GM03348 (cell line): ENCODE data around the gene MELTF.

Source experiments
- DNase-seq: peaks from one replicate; pipeline ENCODE4 v3.0.0; 2012; ENCODE audit warnings: low spot score

MELTF gene

DNA sequence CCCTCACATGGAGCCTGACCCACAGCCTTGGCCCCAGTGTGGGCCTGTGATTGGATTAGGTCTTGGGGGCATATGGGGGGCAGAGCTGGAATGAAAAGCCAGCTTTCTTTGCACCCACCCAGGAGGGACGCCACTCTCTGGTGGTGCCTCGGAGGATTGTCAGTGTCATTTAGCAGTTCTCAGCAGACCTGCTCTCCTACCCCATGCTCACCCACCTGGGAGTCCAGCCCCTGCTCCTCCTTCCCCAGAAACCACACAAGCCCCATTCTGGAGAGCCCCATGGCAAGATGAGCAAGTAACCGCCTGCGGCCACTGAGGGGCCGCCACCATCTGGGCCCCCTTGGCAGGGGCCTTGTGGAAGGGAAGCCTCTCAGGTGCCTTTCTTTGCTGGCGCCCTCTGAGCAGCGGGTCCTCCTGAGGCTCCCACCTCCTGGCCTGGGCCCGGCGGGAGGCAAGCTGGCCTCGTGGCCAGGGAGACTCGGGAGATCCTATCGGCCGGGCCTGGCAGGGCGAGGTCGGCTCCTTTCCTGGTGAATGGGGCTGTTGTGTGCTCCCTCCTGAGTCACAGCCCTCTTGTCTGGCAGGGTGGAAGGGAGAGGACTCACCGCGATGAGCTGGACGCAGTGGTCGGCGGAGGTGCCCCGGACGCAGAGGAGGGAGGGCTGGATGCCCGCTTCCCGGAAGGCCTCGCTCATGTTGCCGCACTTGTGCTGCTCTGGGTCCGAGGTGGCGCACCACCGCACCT, 2.3 kb downstream of the MELTF start:
- peak; percentile 8 for DNase-seq

DNA sequence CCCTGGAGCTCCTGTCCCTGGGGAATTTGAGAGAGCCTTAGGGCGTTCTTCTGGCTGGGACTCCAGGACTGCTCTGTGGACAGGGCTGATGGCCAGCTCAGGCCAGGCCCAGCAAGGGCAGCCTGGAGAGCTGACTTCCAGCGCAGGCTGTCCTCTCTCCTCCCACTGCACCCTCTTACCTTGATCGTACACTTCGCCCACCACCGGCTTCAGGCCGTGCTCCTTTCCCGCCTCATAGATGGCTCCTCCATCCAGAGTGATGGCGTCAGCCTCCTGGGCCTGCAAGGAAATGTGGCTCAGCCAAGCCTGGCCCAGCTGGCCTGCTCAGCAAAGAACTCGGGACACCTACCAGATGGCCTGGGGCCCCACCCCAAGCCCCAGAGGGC, 3.1 kb downstream of the MELTF start:
- DNase-seq, result peak; percentile 22

DNA sequence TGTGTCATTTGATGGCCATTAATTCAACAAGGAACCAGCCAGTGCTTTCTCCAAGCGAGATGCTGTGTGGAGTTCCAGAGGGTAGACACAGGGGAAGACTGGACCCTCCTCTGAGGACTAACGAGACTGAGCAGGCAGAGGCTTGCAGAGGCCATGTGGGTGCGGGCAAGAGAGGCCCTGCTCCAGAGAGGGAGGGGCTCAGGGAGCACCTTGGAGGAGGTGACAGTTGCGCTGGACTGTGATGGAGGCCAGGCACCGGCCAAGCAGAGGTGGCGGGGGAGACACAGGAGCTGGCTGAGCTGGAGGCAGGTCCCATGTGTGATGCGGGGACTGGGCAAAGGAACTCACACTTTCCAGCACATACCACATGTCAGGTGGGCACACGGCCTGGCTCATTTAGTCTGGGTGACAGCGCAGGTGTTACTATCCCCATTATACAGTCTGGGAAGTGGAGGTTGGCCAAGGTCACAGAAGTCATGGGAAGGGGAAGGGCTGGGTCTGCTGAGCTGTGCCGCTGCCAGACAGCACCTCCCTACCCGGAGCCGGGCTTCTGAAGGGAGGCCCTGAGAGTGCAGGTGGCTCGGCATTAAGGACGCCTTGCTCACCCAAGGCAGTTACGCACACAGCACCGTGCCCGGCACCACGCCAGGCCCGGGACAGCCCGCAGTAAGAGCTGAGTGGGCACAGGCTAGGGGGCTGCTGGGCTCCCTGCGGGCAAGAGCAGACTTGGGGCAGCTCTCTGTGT, 3.7 kb downstream of the MELTF start:
- no peak for DNase-seq

DNA sequence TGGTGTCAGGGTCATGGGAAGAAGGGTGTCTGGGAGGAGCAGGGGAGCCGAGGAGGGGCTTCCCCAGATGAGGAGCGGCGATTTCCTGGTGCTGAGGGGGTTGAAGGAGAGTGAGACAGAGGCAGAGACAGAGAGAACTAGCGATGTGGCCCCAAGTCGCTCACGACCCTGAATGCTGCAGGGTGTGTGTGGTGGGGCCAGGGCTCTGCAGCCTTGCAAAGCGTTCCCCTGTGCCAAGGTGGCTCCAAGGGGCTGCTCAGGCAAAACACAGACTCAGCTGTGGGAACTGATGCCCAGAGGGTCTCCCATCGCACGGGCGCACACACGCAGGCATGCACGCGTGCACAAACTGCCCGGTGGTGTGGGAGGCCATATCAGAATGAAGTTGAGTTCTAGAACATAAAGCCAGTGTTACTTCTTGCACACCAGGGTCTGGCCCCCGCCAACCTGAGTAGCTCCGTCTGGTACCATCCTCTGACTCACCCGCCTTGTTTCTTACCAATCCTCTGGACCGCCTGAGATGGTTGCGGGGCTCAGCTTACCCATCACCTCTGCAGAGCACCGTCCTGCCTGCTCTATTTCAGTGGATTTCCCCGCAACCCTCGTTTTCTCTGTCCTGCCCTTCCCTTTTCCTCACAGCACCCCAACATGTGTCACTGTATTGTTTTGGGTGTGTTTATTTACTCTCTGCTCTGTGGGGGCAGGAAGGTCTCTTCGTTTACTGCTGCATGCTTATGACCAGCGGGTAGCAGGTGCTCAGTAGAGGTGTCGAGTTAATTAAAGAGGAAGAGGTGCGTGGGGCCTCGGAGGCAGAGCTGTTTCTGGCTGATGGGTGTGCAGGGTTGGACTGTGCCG, 4.5 kb downstream of the MELTF start:
- DNase-seq, result no peak

DNA sequence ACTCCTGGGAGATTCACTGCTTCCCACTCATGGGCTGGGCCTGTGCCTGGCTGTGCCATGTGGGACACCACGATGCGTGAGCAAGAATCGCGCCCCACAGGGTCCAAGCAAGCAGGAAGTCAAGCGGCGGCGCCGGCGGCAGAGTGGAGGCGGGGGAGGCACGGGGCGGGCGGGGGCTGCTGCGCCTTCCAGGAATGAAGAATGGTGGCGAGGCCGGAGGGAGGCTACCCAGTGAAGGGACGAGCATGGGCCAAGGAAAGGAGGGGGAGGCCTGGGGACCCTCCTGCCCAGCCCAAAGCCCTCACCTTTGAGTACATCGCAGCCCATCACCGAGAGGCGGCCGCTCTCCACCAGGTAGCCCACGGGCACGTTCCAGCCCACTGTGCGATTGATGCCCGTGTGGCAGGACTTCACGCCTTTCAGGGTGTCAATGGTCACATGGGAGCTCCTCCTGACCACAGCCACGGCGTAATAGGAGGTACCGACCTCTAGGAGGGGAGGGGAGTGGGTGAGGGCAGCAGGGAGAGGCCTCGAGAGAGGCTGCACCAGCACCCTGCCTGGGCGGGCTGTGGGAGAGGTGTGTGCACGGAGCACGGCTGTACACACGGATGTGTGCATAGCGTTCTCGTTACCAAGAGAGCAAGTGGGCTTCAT, 5.5 kb downstream of the MELTF start:
- no peak for DNase-seq

DNA sequence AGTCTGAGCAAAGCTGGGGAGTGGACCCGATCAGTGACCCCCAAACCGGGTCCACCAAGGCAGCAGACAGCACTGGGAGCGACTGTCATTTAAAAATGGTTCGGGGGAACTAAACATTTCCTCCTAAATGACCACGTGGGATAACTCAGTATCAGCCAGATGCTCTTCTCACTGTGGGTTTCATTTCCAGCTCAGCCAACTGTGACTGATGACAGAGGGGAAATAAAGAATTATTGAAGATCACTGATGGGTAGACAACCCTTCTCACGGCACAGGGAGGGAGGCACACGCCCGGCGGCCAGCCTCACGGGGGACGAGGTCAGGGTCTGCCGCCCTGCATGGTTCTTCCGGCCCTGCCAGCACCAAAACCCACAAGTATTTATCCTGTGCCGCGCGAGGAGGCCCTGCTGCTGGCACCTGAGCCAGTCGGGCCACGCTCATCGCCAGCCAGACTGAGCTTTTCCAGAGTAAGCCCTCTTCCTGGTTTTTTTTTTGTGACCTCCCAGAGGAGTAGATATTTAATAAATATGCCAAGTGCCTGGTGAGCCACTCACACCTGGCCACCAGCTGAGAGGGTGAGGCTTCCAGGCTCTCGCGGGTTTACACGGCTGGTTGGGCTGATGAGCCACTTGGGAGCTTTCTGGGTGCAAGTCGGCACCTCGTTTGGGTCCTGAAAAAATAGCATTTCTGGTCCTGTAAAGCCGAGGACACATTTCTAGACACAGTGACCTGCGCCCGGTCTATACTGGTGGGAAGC, 6.2 kb downstream of the MELTF start:
- DNase-seq, result no peak

DNA sequence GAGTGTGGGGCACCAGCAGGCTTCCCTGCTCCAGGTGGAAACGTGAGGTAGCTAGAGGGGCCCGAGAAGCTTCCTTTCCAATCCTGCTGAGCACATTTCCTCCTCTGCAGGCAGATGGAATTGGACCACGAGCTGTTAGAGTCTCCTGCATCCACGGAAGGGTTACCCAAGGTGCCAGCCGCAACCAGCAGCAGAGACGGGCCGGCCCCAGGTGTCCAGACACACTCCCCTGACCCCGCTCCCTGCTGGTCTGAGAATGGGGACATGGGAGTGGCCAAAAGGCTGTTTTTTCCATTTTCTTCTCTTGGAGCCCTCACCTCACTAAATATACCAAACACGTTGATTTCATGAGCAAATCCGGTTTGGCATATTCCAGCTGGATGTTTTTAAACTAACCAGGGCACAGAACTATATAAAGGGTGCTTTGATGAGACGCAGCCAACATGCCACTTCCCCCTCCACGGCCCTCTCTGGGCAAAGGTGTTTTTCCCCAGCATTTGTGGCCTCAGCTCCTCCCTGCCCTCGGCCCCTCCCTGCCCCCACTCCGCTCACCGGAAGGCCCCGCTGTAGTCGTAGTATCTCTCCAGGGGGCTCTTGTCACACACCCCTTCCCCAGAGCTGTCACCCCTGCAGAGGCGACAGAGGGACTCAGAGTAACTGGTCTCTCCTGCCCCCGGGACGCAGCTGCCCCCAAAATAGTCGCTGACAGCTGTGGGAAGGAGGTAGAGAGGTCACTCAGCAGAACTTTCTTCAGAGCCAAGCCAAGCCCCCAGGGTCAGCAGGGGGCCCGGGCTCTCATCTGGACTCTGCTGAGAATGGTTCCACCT, 7.0 kb downstream of the MELTF start:
- DNase-seq, result no peak

DNA sequence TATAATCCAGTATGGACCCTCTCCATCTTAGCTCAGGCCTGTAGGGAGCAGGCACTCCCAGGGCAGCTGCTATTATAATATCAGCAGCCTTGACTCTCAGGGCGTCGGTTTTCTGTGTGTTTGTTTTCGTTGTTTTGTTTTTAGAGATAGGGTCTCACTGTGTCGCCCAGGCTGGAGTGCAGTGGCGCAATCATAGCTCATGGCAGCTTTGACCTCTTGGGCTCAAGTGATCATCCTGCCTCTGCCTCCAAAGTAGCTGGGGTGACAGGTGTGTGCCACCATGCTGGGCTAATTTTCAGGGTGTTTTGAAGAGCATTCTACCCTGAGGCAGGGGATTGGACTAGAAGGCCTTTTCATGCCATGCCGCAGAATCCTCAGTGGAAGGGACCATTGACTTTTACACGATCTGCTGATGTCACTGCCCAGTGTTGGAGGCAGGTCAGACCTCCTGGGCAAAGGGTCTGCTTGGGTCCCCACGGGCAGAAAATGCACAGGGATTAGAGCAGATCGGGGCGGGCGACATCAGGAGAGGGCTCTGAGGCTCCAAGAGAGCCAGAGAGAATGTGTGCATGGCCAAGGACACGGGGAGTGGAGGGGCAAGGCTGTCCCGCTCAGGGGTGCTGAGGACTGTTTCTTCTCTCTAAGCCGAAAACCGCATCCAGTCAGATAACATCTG, 7.8 kb downstream of the MELTF start:
- DNase-seq, result no peak

DNA sequence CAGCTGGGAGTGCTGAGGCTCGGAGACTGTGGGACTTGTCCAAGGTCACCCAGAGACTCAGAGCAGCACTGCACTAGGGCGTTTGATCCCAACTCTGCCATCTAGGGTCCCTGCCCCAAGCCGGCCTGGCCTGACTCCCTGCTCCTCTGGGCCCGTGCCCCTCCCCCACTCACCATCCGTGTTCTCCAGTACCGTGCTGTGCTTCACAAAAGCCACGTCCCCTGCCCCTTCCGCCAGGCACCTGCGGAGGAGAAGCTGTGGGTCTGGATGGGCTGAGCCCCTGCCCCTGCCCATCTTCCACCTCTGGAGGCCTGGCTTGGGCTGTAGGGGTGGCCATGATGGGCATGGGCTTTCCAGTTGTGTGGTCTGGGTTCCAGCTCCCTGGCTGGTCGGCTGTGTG, 8.4 kb downstream of the MELTF start:
- no peak for DNase-seq

DNA sequence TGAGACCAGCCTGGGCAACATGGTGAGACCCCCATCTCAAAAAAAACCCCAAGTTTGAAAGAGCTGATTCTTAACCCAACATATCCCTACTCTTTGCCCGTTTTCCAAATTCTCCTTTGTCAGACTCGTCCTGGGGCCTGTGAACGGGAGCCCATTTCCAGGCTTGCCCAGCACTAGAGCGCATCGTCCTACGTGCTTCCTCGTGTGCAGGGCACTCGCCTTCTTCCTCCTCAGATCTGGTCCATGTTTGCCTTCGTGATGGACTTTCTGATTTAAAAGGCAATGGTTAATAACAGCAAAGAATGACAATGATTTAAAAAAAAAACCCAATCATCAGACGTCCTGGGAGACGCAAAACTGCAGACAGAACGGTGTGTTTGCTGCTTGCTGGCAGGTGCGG, 10.1 kb downstream of the MELTF start:
- no peak for DNase-seq

DNA sequence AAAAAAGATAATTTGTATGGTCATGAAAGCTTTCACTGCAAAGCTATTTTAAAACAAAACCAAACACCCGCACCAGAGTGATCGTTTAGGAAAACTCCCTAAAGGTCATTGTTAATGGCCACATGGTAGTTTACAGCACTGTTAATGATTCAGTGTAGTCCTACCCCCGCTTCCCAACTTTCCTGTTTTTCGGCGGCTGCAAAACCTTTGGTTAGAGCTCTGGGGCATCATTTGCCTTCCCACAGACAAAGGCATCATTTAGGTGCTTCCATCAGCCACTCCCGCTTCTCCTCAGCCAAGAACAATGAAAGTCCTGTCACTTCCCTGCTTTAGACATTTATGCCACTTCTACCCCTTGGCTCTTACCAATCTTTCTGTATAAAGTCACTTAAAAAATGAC, 10.6 kb downstream of the MELTF start:
- DNase-seq, result no peak

DNA sequence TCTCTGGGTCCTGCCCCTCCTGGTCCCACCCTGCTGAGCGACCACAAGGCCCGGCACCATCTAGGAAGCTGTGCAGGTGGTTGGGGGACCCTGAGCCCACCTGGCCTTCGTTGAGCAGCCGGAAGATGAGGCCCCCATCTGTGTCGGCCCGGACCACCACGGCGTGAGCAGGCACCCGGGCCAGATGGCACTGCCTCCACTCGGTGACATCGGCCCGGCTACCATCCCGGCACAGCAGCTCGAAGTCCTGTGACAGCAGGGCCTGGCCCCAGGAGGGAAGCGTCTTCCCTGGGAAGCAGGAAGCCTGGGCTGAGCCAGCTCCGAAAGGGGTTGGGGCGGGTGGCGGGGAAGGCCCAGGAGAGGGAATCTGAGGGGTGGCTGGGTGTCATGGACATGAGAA, 12.6 kb downstream of the MELTF start:
- no peak for DNase-seq

DNA sequence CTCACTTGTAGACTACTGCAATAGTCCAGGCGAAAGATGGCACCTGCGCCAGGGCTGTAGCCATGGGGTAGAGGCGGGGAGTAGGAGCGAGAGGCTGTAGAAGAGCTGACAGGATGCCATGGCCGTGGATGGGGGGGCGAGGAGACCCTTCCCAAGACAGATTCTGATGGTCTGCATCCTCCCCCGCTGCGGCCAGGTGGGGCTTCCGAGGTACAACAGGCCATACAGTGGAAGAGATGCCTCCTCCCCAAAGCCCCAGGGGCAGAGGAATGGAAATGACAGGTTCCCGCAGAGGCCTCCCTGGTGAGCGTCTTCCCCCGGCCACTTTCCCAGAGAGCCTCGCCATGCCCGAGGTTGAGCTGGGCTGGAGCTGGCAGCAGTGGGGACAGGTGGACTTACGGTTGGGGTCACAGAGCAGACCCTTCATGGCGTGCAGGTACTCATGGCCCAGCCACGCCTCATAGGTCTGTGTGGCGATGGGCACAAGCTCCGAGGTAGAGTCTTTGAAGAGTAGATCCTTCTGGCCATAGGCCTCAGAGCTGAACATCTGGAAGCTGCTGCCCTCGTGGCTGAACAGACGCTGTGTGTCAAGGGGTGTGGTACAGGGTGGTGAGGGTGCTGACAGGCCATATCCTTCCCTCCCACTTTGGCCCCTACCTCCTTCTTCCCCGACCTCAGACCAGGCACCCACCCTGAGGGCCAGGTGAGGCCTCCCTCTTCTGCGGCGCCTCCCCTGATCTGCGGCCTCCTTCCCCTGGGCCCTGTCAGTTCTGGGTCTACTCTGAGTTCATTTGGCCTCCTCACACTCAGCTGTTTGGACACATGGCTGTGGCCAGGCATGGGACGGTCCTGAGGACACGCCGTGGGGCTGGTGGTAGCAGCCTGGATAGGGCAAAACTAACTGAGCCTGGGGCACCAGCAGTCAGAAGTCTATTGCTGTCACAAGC, 13.6 kb downstream of the MELTF start:
- DNase-seq, result no peak

DNA sequence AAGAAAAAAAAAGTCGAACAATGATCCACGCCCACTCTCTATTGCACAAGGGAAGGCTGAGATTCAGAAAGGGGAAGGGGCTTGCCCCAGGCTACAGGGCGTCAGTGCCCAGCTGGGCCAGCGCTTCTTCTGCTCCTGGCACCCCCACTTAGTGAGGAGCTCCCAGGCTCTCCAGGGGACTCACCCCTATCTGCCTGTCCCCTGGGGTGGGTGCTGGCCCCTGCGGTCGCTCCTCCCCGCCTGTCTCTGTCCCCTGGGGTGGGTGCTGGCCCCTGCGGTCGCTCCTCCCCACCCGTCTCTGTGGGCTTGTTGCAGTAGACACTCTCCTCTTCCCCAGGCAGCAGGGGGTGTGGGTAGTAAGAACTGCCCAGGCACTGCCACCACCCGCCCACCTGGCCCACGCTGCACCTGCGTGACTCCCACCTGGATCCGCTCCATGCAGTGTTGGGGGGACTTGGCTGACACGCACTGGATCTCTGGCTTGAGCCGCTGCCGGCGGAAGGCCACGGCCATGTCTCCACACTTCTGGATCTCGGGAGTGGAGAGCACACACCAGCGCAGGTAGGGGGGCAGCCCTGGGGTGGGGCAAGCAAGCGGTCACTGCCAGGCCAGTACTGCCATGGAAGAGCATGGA, 14.6 kb downstream of the MELTF start:
- DNase-seq, result no peak

DNA sequence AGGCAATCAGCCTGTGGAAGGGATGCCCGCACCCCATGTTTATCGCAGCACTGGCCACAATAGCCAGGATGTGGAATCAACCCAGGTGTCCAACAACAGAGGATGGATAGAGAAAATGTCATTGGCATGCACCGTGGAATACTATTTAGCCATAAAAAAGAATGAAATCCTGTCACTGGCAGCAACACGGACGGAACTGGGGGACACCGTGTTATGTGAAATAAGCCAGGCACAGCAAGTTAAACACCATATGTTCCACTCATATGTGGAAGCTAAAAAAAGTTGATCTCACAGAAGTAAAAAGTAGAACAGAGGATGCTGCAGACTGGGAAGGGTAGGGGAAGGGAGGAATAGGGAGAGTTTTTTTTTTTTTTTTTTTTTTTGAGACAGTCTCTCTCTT, 15.6 kb downstream of the MELTF start:
- DNase-seq, result no peak

DNA sequence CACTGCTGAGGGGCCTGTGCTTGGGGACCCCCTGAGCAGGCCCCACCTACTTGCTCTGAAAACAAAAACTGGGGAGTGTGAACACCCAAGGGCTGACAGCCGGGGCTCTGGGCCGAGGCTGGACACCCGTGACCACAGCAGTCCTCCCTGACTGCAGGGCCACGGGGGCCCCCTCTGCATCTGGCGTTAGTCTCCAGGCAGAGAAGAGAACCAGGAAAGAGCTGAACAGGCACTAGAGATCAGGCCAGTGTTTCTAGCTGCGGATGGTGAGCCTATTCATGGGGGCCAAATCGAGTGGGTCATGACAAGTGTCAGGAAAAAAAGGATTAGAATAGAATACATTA, 17.1 kb downstream of the MELTF start:
- DNase-seq, result no peak

DNA sequence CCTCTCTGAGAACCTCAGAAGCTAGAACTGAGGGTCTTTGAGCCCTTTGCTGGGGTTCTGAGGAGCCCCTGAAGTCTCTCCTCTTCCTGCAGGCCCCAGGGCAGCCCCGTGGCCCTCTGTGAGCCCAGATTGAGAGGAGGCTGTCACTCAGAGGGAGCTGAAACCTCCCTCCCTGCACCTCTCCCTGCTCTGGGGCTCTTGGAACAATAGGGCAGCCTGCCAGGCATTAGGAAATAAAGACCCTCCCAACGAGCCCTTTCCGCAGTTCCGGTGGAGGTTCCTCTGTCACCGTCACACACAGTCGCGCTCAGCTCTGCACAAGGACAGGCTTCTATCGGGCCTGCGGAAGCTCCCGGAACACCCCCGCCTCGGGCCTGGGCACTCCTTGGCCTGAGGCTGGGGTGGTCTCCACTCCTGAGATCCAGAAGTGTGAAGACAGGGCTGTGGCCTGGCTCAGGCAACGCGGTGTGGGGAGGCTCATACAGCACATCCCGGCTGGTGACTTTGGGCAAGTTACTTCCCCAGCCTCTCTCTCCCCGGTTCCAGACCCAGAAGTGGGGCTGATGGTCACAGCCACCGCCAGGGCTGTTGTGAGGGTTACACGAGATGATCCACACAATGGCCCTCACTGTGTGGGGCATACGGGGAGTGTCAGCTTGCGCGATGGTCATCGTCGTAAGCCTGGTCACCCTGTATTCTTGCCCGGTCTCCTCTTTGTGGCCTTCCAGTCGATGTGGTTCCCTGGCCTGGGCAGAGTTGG, 17.7 kb downstream of the MELTF start:
- DNase-seq, result no peak
